ENCODE results near the gene PRKCZ.

Gene PRKCZ

GRCh38 chr1:2046953-2047748 lies 3.1 kb upstream of the PRKCZ start:
- no peaks in the 10 kb centered on the region for H3K36me3 ChIP-seq (ENCODE audit: control insufficient read depth, insufficient read depth, low read length)
- H3K27me3 ChIP-seq (ENCODE audit: control insufficient read depth, insufficient read depth, low read length), result peaks cover 3% of the 10 kb centered on the region
- H3K4me3 ChIP-seq (ENCODE audit: low read depth, low read length), result peak overlapping the region; percentile 9; the same call in 1 of the 2 replicates
- no peaks in the 10 kb centered on the region for H3K9me3 ChIP-seq (ENCODE audit: control insufficient read depth, insufficient read depth, low read length)
- no peak overlapping the region for H3K27ac ChIP-seq (ENCODE audit: low read depth, low read length)
- H3K9ac ChIP-seq (ENCODE audit: low read depth, low read length), result no peak overlapping the region
- peaks cover 17% of the 10 kb centered on the region for H3K4me1 ChIP-seq (ENCODE audit: control insufficient read depth, insufficient read depth, low read length)

- H3K27me3 ChIP-seq (ENCODE audit: control insufficient read depth, insufficient read depth, low read length), result peaks cover 3% of the 10 kb centered on the region
These were observed 2.2 kb upstream of the PRKCZ start for GRCh38 chr1:2047749-2048729.

GRCh38 chr1:2049225-2049717 lies 940 bp upstream of the PRKCZ start:
- Histone ChIP-seq H3K27ac (ENCODE audit: low read depth, low read length) (peak overlapping the region; percentile 88), H3K4me1 (ENCODE audit: control insufficient read depth, insufficient read depth, low read length) (peaks cover 17% of the 10 kb centered on the region), H3K9ac (ENCODE audit: low read depth, low read length) (peak overlapping the region; percentile 85; the same call in 1 of the 2 replicates), H3K9me3 (ENCODE audit: control insufficient read depth, insufficient read depth, low read length) (no peaks in the 10 kb centered on the region), H3K27me3 (ENCODE audit: control insufficient read depth, insufficient read depth, low read length) (no peaks in the 10 kb centered on the region; the same call in none of the 2 replicates), H3K36me3 (ENCODE audit: control insufficient read depth, insufficient read depth, low read length) (no peaks in the 10 kb centered on the region), H3K4me3 (ENCODE audit: low read depth, low read length) (peak overlapping the region; percentile 81)

More at GRCh38 chr1:2047749-2048729, 2.2 kb upstream of the PRKCZ start:
- Histone ChIP-seq H3K27ac (ENCODE audit: low read depth, low read length) (no peak overlapping the region), H3K9me3 (ENCODE audit: control insufficient read depth, insufficient read depth, low read length) (no peaks in the 10 kb centered on the region), H3K4me3 (ENCODE audit: low read depth, low read length) (no peak overlapping the region), H3K4me1 (ENCODE audit: control insufficient read depth, insufficient read depth, low read length) (peaks cover 17% of the 10 kb centered on the region), H3K9ac (ENCODE audit: low read depth, low read length) (no peak overlapping the region), H3K36me3 (ENCODE audit: control insufficient read depth, insufficient read depth, low read length) (no peaks in the 10 kb centered on the region)

DNA sequence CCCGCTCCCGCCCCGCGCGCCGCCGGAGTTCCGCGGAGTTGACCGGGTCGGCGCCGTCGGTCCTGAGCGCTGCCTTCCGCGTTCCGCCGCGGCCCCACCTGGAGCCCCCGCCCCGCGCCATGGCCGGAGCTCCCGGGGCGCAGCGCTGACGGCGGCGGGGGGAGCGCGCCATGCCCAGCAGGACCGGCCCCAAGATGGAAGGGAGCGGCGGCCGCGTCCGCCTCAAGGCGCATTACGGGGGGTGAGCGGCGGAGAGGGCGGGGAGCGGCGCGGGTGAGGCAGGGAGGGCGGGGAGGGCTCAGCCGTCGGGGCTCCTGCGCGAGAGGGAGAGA lies 216 bp downstream of the PRKCZ start:
- peaks cover 3% of the 10 kb centered on the region for H3K36me3 ChIP-seq (ENCODE audit: control insufficient read depth, insufficient read depth, low read length)
- no peaks in the 10 kb centered on the region; the same call in 1 of the 2 replicates for H3K27me3 ChIP-seq (ENCODE audit: control insufficient read depth, insufficient read depth, low read length)
- no peaks in the 10 kb centered on the region for H3K9me3 ChIP-seq (ENCODE audit: control insufficient read depth, insufficient read depth, low read length)
- H3K9ac ChIP-seq (ENCODE audit: low read depth, low read length), result no peak overlapping the region; the same call in 1 of the 2 replicates
- H3K27ac ChIP-seq (ENCODE audit: low read depth, low read length), result no peak overlapping the region
- peaks cover 17% of the 10 kb centered on the region for H3K4me1 ChIP-seq (ENCODE audit: control insufficient read depth, insufficient read depth, low read length)
- H3K4me3 ChIP-seq (ENCODE audit: low read depth, low read length), result peak overlapping the region; percentile 83

GRCh38 chr1:2050793-2051682 lies 827 bp downstream of the PRKCZ start:
- no peaks in the 10 kb centered on the region for H3K9me3 ChIP-seq (ENCODE audit: control insufficient read depth, insufficient read depth, low read length)
- no peaks in the 10 kb centered on the region for H3K27me3 ChIP-seq (ENCODE audit: control insufficient read depth, insufficient read depth, low read length)
- peaks cover 9% of the 10 kb centered on the region for H3K36me3 ChIP-seq (ENCODE audit: control insufficient read depth, insufficient read depth, low read length)
- peak overlapping the region; percentile 83 for H3K4me3 ChIP-seq (ENCODE audit: low read depth, low read length)
- H3K27ac ChIP-seq (ENCODE audit: low read depth, low read length), result no peak overlapping the region
- peaks cover 17% of the 10 kb centered on the region for H3K4me1 ChIP-seq (ENCODE audit: control insufficient read depth, insufficient read depth, low read length)
- no peak overlapping the region; the same call in 1 of the 2 replicates for H3K9ac ChIP-seq (ENCODE audit: low read depth, low read length)

DNA sequence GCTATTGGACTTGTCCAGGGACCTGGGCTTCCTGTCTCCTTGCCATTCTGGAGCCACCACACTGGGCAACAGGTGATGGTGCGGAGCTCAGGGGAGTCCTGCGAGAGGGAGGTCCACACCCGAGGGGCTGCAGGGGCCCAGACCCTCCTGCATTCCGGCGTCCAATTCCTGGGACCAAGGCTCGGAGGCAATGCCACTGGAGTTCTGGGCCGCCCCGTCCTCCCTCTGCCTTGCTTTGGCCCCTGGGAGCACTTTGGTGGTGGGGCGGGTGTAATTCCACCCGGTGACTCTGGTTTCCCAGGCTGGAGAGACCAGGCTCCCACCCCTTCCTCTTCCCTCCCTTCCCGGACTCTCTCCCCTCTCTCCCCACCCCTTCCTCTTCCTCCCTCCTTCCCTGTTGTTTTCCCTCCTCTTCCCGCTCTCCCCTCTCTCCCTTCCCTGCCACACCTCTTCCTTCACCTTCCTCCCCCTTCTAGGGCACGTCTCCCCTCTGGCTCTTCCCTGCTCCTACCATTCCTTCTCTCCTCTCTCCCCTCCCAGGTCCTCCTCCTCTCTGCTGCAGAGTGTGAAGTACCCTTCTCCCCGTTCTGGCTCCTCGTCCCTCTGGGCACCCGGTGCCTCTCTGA lies 2.0 kb downstream of the PRKCZ start:
- Histone ChIP-seq H3K4me1 (ENCODE audit: control insufficient read depth, insufficient read depth, low read length) (peaks cover 11% of the 10 kb centered on the region), H3K4me3 (ENCODE audit: low read depth, low read length) (peak overlapping the region; percentile 83; the same call in 1 of the 2 replicates), H3K9me3 (ENCODE audit: control insufficient read depth, insufficient read depth, low read length) (no peaks in the 10 kb centered on the region), H3K9ac (ENCODE audit: low read depth, low read length) (no peak overlapping the region), H3K27ac (ENCODE audit: low read depth, low read length) (no peak overlapping the region), H3K36me3 (ENCODE audit: control insufficient read depth, insufficient read depth, low read length) (peaks cover 16% of the 10 kb centered on the region), H3K27me3 (ENCODE audit: control insufficient read depth, insufficient read depth, low read length) (no peaks in the 10 kb centered on the region)

- Histone ChIP-seq H3K4me3 (ENCODE audit: low read depth, low read length) (no peak overlapping the region), H3K27ac (ENCODE audit: low read depth, low read length) (no peak overlapping the region), H3K4me1 (ENCODE audit: control insufficient read depth, insufficient read depth, low read length) (peaks cover 5% of the 10 kb centered on the region; the same call in 1 of the 2 replicates), H3K36me3 (ENCODE audit: control insufficient read depth, insufficient read depth, low read length) (peaks cover 20% of the 10 kb centered on the region), H3K27me3 (ENCODE audit: control insufficient read depth, insufficient read depth, low read length) (no peaks in the 10 kb centered on the region), H3K9ac (ENCODE audit: low read depth, low read length) (no peak overlapping the region), H3K9me3 (ENCODE audit: control insufficient read depth, insufficient read depth, low read length) (no peaks in the 10 kb centered on the region)
These were observed 2.5 kb downstream of the PRKCZ start for GRCh38 chr1:2052756-2053155.

GRCh38 chr1:2053217-2053616 lies 3.0 kb downstream of the PRKCZ start:
- Histone ChIP-seq H3K4me1 (ENCODE audit: control insufficient read depth, insufficient read depth, low read length) (peaks cover under 1% of the 10 kb centered on the region; the same call in 1 of the 2 replicates), H3K36me3 (ENCODE audit: control insufficient read depth, insufficient read depth, low read length) (peaks cover 20% of the 10 kb centered on the region), H3K9me3 (ENCODE audit: control insufficient read depth, insufficient read depth, low read length) (no peaks in the 10 kb centered on the region), H3K9ac (ENCODE audit: low read depth, low read length) (no peak overlapping the region), H3K27me3 (ENCODE audit: control insufficient read depth, insufficient read depth, low read length) (no peaks in the 10 kb centered on the region), H3K27ac (ENCODE audit: low read depth, low read length) (no peak overlapping the region), H3K4me3 (ENCODE audit: low read depth, low read length) (no peak overlapping the region)

DNA sequence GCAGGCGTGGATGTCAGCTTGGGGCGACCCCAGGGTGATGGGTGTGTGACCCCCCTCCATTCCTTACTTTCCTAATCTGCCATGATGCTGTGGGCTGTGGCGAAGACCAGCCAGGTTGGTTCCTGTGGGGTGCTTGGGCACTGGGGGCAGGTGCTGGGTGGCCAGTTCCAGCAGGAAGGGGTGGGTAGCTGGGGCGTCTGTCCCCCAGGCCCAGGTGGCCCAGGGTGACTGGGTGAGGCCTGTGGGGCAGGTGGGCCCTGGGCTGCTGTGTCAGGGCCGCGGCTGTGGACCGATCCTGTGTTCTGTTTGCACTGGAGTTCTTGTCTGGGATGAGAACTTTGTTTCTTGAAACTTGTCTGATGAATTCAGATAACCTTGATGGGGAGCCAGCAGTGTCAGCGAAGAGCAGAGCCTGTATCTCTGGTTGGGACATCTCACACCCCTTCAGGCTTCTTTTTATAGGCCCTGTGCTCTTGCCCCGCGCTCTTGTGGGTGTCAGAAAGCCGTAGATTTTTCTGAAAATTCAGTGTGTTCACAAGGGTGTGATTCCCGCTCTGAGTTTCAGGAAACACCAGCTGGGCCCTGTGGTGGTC lies 3.7 kb downstream of the PRKCZ start:
- Histone ChIP-seq H3K4me1 (ENCODE audit: control insufficient read depth, insufficient read depth, low read length) (no peaks in the 10 kb centered on the region), H3K36me3 (ENCODE audit: control insufficient read depth, insufficient read depth, low read length) (peaks cover 26% of the 10 kb centered on the region), H3K27ac (ENCODE audit: low read depth, low read length) (no peak overlapping the region), H3K9me3 (ENCODE audit: control insufficient read depth, insufficient read depth, low read length) (no peaks in the 10 kb centered on the region), H3K4me3 (ENCODE audit: low read depth, low read length) (no peak overlapping the region), H3K9ac (ENCODE audit: low read depth, low read length) (no peak overlapping the region), H3K27me3 (ENCODE audit: control insufficient read depth, insufficient read depth, low read length) (no peaks in the 10 kb centered on the region)
